ENCODE measurements around the gene MRPS14. TPM values are rescaled to one million over a fixed set of nuclear protein-coding genes. Genes with fewer than 3 reads are reported as not detected.

The MRPS14 gene
- polyA plus RNA-seq, 1 of the 3 experiments (the other 2 are of a cell fraction), result 18.2 TPM

- POLR2A ChIA-PET, result no interaction called here
- no peak overlapping the region for H3K4me2 ChIP-seq
- CTCF ChIA-PET, result interaction anchor here (0.7 to 3.1 kb wide), 5 partner anchors 11 to 37 kb away, joined by 3 to 13 read pairs (median 3); no protein-coding TSS in a partner anchor
These were observed 57.1 kb downstream of the MRPS14 start for GRCh38 chr1:174966008-174966572.

More at GRCh38 chr1:174966008-174966572, 57.1 kb downstream of the MRPS14 start:
- Histone ChIP-seq H3K27ac (ENCODE audit: low read depth in 2 of 2, low read length in 1 of 2) (no peak overlapping the region), H3K9ac (no peak overlapping the region), H3K36me3 (replicated peaks in 1 of 2; ENCODE audit: control insufficient read depth in 1 of 2, insufficient read depth in 2 of 2, low read length in 1 of 2) (no peaks in the 10 kb centered on the region), H3K9me3 (no peaks in the 10 kb centered on the region), H3F3A (replicated peaks; ENCODE audit: insufficient read depth) (no peaks in the 10 kb centered on the region), H3K79me2 (ENCODE audit: insufficient read depth) (no peaks in the 10 kb centered on the region), H3K9me2 (no peaks in the 10 kb centered on the region), H4K20me1 (ENCODE audit: insufficient read depth) (no peaks in the 10 kb centered on the region), H3K4me1 (ENCODE audit: control insufficient read depth in 1 of 2, insufficient read depth in 2 of 2, low read depth in 1 of 2, low read length in 1 of 2) (peaks cover 0 to 2% of the 10 kb centered on the region in 2 experiments; a peak in 2 of 4 replicates), H3K27me3 (ENCODE audit: insufficient read depth) (no peaks in the 10 kb centered on the region), H3K4me3 (ENCODE audit: low read depth in 2 of 2, low read length in 1 of 2) (no peak overlapping the region), H2AFZ (ENCODE audit: low read depth) (no peak overlapping the region)
- no peak for TF ChIP-seq USF2 (IDR thresholded peaks at IDR 0.05; ENCODE audit: borderline replicate concordance, low read depth, low read length)
- no peak for TF ChIP-seq RFX5 (IDR thresholded peaks at IDR 0.05; ENCODE audit: low read length)
- TF ChIP-seq SMC3 (IDR thresholded peaks at IDR 0.05; ENCODE audit: low read depth, low read length), result no peak
- TF ChIP-seq USF1 (IDR thresholded peaks at IDR 0.05; ENCODE audit: borderline replicate concordance, low read depth), result no peak
- TF ChIP-seq GABPA (IDR thresholded peaks at IDR 0.05; ENCODE audit: low read depth), result no peak
- no peak for TF ChIP-seq MAX (IDR thresholded peaks at IDR 0.05; ENCODE audit: low read depth)
- no peak for TF ChIP-seq JUND (IDR thresholded peaks at IDR 0.05)
- no peak for TF ChIP-seq SIN3A (IDR thresholded peaks at IDR 0.05; ENCODE audit: borderline replicate concordance, low read depth, low read length)
- no peak for TF ChIP-seq CTCF (IDR thresholded peaks at IDR 0.05)
- no peak for TF ChIP-seq FOXJ3 (CRISPR knock-in tag; IDR thresholded peaks at IDR 0.05)
- no peak for TF ChIP-seq PBX3 (IDR thresholded peaks at IDR 0.05)
- TF ChIP-seq RCOR1 (IDR thresholded peaks at IDR 0.05; ENCODE audit: low read length), result no peak
- TF ChIP-seq GATA2 (CRISPR knock-in tag; IDR thresholded peaks at IDR 0.05), result no peak
- TF ChIP-seq EZH2phosphoT487 (IDR thresholded peaks at IDR 0.05; ENCODE audit: borderline replicate concordance, low read depth), result no peak
- no peak for TF ChIP-seq MXI1 (IDR thresholded peaks at IDR 0.05; ENCODE audit: low read depth, low read length)
- TF ChIP-seq NRF1 (IDR thresholded peaks at IDR 0.05; ENCODE audit: low read depth, low read length), result no peak
- TF ChIP-seq RAD21 (IDR thresholded peaks at IDR 0.05; ENCODE audit: low read length), result no peak
- TF ChIP-seq FOSL2 (IDR thresholded peaks at IDR 0.05; ENCODE audit: borderline replicate concordance, low read depth), result no peak
- no peak for DNase-seq
- 68% methylated on average over 1 of the region's 1 CpG for WGBS (ENCODE audit: low lambda C conversion rate)
